ENCODE measurements around the gene GPR156. TPM values are rescaled to one million over a fixed set of nuclear protein-coding genes. Genes with fewer than 3 reads are reported as not detected.

The GPR156 gene
- total RNA-seq, 1 experiment from 2014 or later, result 0.15 TPM

DNA sequence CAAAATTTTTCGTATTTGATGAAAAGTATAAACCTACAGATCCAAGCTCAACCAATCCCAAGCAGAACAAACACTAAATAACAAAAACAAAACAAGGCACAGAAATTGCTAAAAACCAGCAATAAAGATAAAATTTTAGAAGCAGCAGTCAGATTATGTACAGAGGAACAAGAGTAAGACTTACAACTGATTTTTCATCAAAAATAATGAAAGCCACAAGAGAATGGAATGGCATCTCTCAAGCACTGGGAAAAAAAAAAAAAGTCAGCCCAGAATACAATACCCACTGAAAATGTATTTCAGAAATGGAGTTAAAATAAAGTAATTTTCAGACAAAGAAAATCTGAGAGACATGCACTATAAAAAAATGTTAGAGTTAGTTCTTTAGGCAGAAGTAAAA, 27.0 kb downstream of the GPR156 start:
- Histone ChIP-seq H3K27ac (ENCODE audit: low read depth, low read length) (no peak overlapping the region), H3K9ac (ENCODE audit: low read length) (no peak overlapping the region), H3K4me3 (replicated peaks in 1 of 2; ENCODE audit: low read depth in 1 of 2, low read length in 2 of 2) (no peak overlapping the region), H3K79me2 (ENCODE audit: insufficient read depth, low read length) (no peaks in the 10 kb centered on the region), H2AFZ (ENCODE audit: low read depth, low read length, poor library complexity, severe bottlenecking) (no peak overlapping the region), H3K9me3 (ENCODE audit: control insufficient read depth in 1 of 2, insufficient read depth in 1 of 2, low read depth in 1 of 2, low read length in 2 of 2) (peaks cover 0 to 3% of the 10 kb centered on the region in 2 experiments; a peak in 2 of 4 replicates), H3K4me2 (ENCODE audit: low read length) (no peak overlapping the region), H4K20me1 (ENCODE audit: insufficient read depth) (no peaks in the 10 kb centered on the region), H3K27me3 (ENCODE audit: insufficient read depth, low read length) (no peaks in the 10 kb centered on the region), H3K4me1 (ENCODE audit: control insufficient read depth in 1 of 2, insufficient read depth in 2 of 2, low read length in 2 of 2) (no peaks in the 10 kb centered on the region), H3K36me3 (ENCODE audit: control insufficient read depth in 1 of 2, insufficient read depth in 2 of 2, low read length in 2 of 2) (no peaks in the 10 kb centered on the region), H3K9me2 (ENCODE audit: insufficient read depth) (no peaks in the 10 kb centered on the region)
- ChIA-PET POLR2A (no interaction called here), CTCF (no interaction called here), RAD21 (ENCODE audit: low non-redundant PET in 1 of 2, low total read pairs in 2 of 2, uncharacterized antibody in 2 of 2, unreplicated experiment in 2 of 2) (no interaction called here)
- intact Hi-C loops (cut with micrococcal nuclease), result no loop called here
- no peak for TF ChIP-seq SP1 (IDR thresholded peaks at IDR 0.05; ENCODE audit: low read depth)
- TF ChIP-seq CBX3 (IDR thresholded peaks at IDR 0.05; ENCODE audit: low read depth), result peak; percentile 59; the same call in 1 of the 2 replicates
- BruUV-seq (replicated peaks), result no TSS peak
- DNase-seq (ENCODE audit: low read depth, low spot score), result no peak
- ATAC-seq, result no peak

DNA sequence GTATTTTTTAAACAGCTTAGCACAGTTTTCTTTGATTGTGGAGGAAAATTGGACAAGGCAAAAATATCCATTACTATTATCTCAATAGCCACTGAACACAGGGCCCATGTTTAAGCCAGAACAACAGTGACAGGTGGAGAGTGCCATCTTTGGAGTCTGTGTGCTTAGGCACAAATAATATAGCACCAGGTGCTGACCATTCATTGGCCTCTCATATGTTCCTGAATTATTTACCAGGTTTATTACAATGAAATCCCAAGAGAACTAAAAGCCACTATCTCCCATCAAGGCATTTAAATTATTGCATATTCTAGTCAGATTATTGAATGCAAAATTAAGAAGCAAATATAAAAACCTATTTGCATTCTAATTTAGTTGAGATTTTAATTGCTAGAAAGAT, 39.6 kb downstream of the GPR156 start:
- DNase-seq (ENCODE audit: low read depth, low spot score), result no peak
- Histone ChIP-seq H3K79me2 (ENCODE audit: insufficient read depth, low read length) (no peaks in the 10 kb centered on the region), H3K9me3 (ENCODE audit: control insufficient read depth in 1 of 2, insufficient read depth in 1 of 2, low read depth in 1 of 2, low read length in 2 of 2) (no peaks in the 10 kb centered on the region), H3K27ac (ENCODE audit: low read depth, low read length) (no peak overlapping the region), H3K4me2 (ENCODE audit: low read length) (no peak overlapping the region), H3K9me2 (ENCODE audit: insufficient read depth) (no peaks in the 10 kb centered on the region), H2AFZ (ENCODE audit: low read depth, low read length, poor library complexity, severe bottlenecking) (no peak overlapping the region), H3K27me3 (ENCODE audit: insufficient read depth, low read length) (no peaks in the 10 kb centered on the region), H3K36me3 (ENCODE audit: control insufficient read depth in 1 of 2, insufficient read depth in 2 of 2, low read length in 2 of 2) (no peaks in the 10 kb centered on the region), H3K4me3 (replicated peaks in 1 of 2; ENCODE audit: low read depth in 1 of 2, low read length in 2 of 2) (no peak overlapping the region), H3K9ac (ENCODE audit: low read length) (no peak overlapping the region), H4K20me1 (ENCODE audit: insufficient read depth) (no peaks in the 10 kb centered on the region), H3K4me1 (ENCODE audit: control insufficient read depth in 1 of 2, insufficient read depth in 2 of 2, low read length in 2 of 2) (no peaks in the 10 kb centered on the region)
- CTCF ChIA-PET, result interaction anchor here (1.1 to 6.4 kb wide), 6 partner anchors 112 to 322 kb away, joined by 3 to 115 read pairs (median 5); no protein-coding TSS in a partner anchor
- POLR2A ChIA-PET, result interaction anchor here (1.2 to 1.4 kb wide), 2 partner anchors 172 to 176 kb away, joined by 3 read pairs; no protein-coding TSS in a partner anchor
- intact Hi-C loops (cut with micrococcal nuclease), result loop anchor here (5.0 kb wide), 1 partner anchor 262 kb away; no protein-coding TSS in a partner anchor
- TF ChIP-seq RAD21 (IDR thresholded peaks at IDR 0.05; ENCODE audit: low read depth) (no peak), SIN3A (IDR thresholded peaks at IDR 0.05; ENCODE audit: low read depth) (no peak), SRF (IDR thresholded peaks at IDR 0.05; ENCODE audit: low read depth) (no peak), YY1 (IDR thresholded peaks at IDR 0.05; ENCODE audit: extremely low read depth, insufficient replicate concordance, low read depth, low read length) (no peak), TCF7L2 (IDR thresholded peaks at IDR 0.05; ENCODE audit: borderline replicate concordance, extremely low read depth, insufficient read depth, insufficient read length) (no peak), POLR2A (IDR thresholded peaks at IDR 0.05; ENCODE audit: borderline replicate concordance, extremely low read depth, insufficient read depth, insufficient read length) (no peak)
- BruUV-seq (replicated peaks), result no TSS peak
- RAD21 ChIA-PET (ENCODE audit: low non-redundant PET in 1 of 2, low total read pairs in 2 of 2, uncharacterized antibody in 2 of 2, unreplicated experiment in 2 of 2), result interaction anchor here (0.9 to 2.5 kb wide), 4 partner anchors 172 to 314 kb away, joined by 3 to 16 read pairs (median 8); no protein-coding TSS in a partner anchor
- ATAC-seq, result no peak
